CD4-positive, CD25-positive, alpha-beta regulatory T cell (primary cell): ENCODE results near the gene MAST1. TPM values are rescaled to one million over a fixed set of nuclear protein-coding genes. Genes with fewer than 3 reads are reported as not detected.

ENCODE experiments used
- ATAC-seq, 2 donors: fragments of 150-1000 bp; cut with Tn5 transposase; one replicate each; pipeline ENCODE4 v1.10.0; 2021; ENCODE audit warnings: low read depth in 2 of 2, moderate number of reproducible peaks in 2 of 2, moderate library complexity in 1 of 2
- DNase-seq, 3 donors: peaks; one replicate each; pipeline versions ENCODE4 v3.0.0 to v3.0.0-alpha.2; 2012 to 2022; ENCODE audit warnings: mixed read lengths in 1 of 3
- H3K27ac ChIP-seq: one replicate; pipeline ENCODE4 v1.7.0; 2013; ENCODE audit warnings: mild to moderate bottlenecking, low read length; ENCODE audit not compliant: insufficient read depth, poor library complexity, severe bottlenecking
- H3K27me3 ChIP-seq: one replicate; pipeline ENCODE4 v1.7.0; 2013; ENCODE audit warnings: low read length; ENCODE audit not compliant: control insufficient read depth, insufficient read depth
- H3K36me3 ChIP-seq: one replicate; pipeline ENCODE4 v1.7.0; 2013; ENCODE audit warnings: mild to moderate bottlenecking, low read length, moderate library complexity; ENCODE audit not compliant: control insufficient read depth, insufficient read depth
- H3K4me1 ChIP-seq: 2 replicates; pipeline ENCODE4 v1.7.0; 2013; ENCODE audit warnings: mild to moderate bottlenecking, low read length; ENCODE audit not compliant: insufficient read depth, control insufficient read depth, poor library complexity, severe bottlenecking
- H3K4me3 ChIP-seq: one replicate; pipeline ENCODE4 v1.7.0; 2013; ENCODE audit warnings: low read depth, mild to moderate bottlenecking, low read length, moderate library complexity
- H3K9me3 ChIP-seq, 2 experiments: 1 replicate in 1 of 2; 2 replicates in 1 of 2; pipeline ENCODE4 v1.7.0; 2013; ENCODE audit warnings: low read length in 2 of 2, mild to moderate bottlenecking in 1 of 2, moderate library complexity in 1 of 2; ENCODE audit not compliant: control insufficient read depth in 2 of 2
- H3K27ac Mint-ChIP-seq, 3 donors: one replicate each; pipeline ENCODE4 v1.8.0; 2020 to 2022; ENCODE audit warnings: mild to moderate bottlenecking in 3 of 3, mixed read lengths in 3 of 3, moderate library complexity in 2 of 3
- H3K27me3 Mint-ChIP-seq: one replicate; pipeline ENCODE4 v1.8.0; 2022; ENCODE audit warnings: mild to moderate bottlenecking, mixed read lengths
- H3K36me3 Mint-ChIP-seq: one replicate; pipeline ENCODE4 v1.8.0; 2020; ENCODE audit warnings: mixed read lengths
- H3K4me1 Mint-ChIP-seq, 4 donors: one replicate each; pipeline ENCODE4 v1.8.0; 2020 to 2022; ENCODE audit warnings: mixed read lengths in 4 of 4, mild to moderate bottlenecking in 1 of 4
- H3K4me3 Mint-ChIP-seq, 4 donors: one replicate each; pipeline ENCODE4 v1.8.0; 2020 to 2022; ENCODE audit warnings: mild to moderate bottlenecking in 4 of 4, mixed read lengths in 4 of 4, moderate library complexity in 3 of 4
- H3K9me3 Mint-ChIP-seq, 7 donors: one replicate each; pipeline ENCODE4 v1.8.0; 2020 to 2022; ENCODE audit warnings: mixed read lengths in 7 of 7, mild to moderate bottlenecking in 3 of 7, moderate library complexity in 2 of 7
- polyA plus RNA-seq, 4 donors: library from polyadenylated mRNA; unstranded; fragments of 300-500 nt; fragmentation: Illumina TruSeq; gene quantifications; one replicate each; pipeline ENCODE4 v1.2.3, GENCODE V29; 2021
- total RNA-seq: library from RNA; stranded (reverse); gene quantifications from one replicate; pipeline ENCODE4 v1.2.3, GENCODE V29; 2022

The MAST1 gene
- total and polyA plus RNA-seq, 5 donors from 2014 or later = 0.05 to 1.8 (median 0.73) TPM; not detected in 1

- Histone ChIP-seq H3K27me3 (no peaks in the 10 kb centered on the region), H3K36me3 (no peaks in the 10 kb centered on the region), H3K4me3 (no peak overlapping the region), H3K27ac (no peak overlapping the region), H3K4me1 (peaks cover 13% of the 10 kb centered on the region), H3K9me3 (no peaks in the 10 kb centered on the region)
- Mint-ChIP-seq H3K36me3 (no peaks in the 10 kb centered on the region), H3K9me3 (no peaks in the 10 kb centered on the region), H3K4me3 (peak overlapping the region in 2 of 4 donors; percentile 22 to 64), H3K27ac (peak overlapping the region in 1 of 3 donors; percentile 62), H3K4me1 (peaks cover 0 to 14% (median 3%) of the 10 kb centered on the region in 4 donors), H3K27me3 (peaks cover 22% of the 10 kb centered on the region)
- no peak for DNase-seq
- no peak for ATAC-seq
Observed at GRCh38 chr19:12865746-12866415, 27.6 kb downstream of the MAST1 start.

GRCh38 chr19:12866416-12867119 is 28.3 kb downstream of the MAST1 start:
- H3K27me3 ChIP-seq = no peaks in the 10 kb centered on the region
- Mint-ChIP-seq H3K36me3 (no peaks in the 10 kb centered on the region), H3K4me1 (peaks cover 0 to 14% (median 3%) of the 10 kb centered on the region in 4 donors), H3K9me3 (no peaks in the 10 kb centered on the region), H3K27ac (no peak overlapping the region), H3K27me3 (peaks cover 22% of the 10 kb centered on the region), H3K4me3 (peak overlapping the region in 3 of 4 donors; percentile 64 to 78 (median 77))
- ATAC-seq (no peak), DNase-seq (no peak)
- H3K4me3 ChIP-seq = no peak overlapping the region
- peaks cover 13% of the 10 kb centered on the region for H3K4me1 ChIP-seq
- H3K36me3 ChIP-seq = no peaks in the 10 kb centered on the region
- no peak overlapping the region for H3K27ac ChIP-seq
- no peaks in the 10 kb centered on the region for H3K9me3 ChIP-seq

GRCh38 chr19:12867120-12868099 is 29.1 kb downstream of the MAST1 start:
- Mint-ChIP-seq H3K36me3 (peaks cover 6% of the 10 kb centered on the region), H3K4me1 (peaks cover 0 to 18% (median 3%) of the 10 kb centered on the region in 4 donors), H3K27me3 (peaks cover 18% of the 10 kb centered on the region), H3K9me3 (peaks cover 0 to 3% (median 2%) of the 10 kb centered on the region in 7 donors), H3K4me3 (peak overlapping the region; percentile 64 to 78 (median 74)), H3K27ac (peak overlapping the region in 1 of 3 donors; percentile 55)
- ATAC-seq = peak; percentile 58 to 68
- no peaks in the 10 kb centered on the region for H3K36me3 ChIP-seq
- no peaks in the 10 kb centered on the region for H3K9me3 ChIP-seq
- no peaks in the 10 kb centered on the region for H3K27me3 ChIP-seq
- DNase-seq = peak; percentile 53 to 73 (median 60)
- H3K4me3 ChIP-seq = peak overlapping the region; percentile 37
- peaks cover 13% of the 10 kb centered on the region for H3K4me1 ChIP-seq
- H3K27ac ChIP-seq = no peak overlapping the region

GRCh38 chr19:12868540-12869112 is 30.3 kb downstream of the MAST1 start:
- Histone ChIP-seq H3K36me3 (no peaks in the 10 kb centered on the region), H3K4me1 (peaks cover 13% of the 10 kb centered on the region), H3K4me3 (no peak overlapping the region), H3K27ac (no peak overlapping the region), H3K27me3 (no peaks in the 10 kb centered on the region), H3K9me3 (no peaks in the 10 kb centered on the region)
- H3K27me3 Mint-ChIP-seq = peaks cover 14% of the 10 kb centered on the region
- ATAC-seq (no peak), DNase-seq (peak in 1 of 3 donors; percentile 31)
- H3K36me3 Mint-ChIP-seq = peaks cover 11% of the 10 kb centered on the region
- H3K9me3 Mint-ChIP-seq = peaks cover 0 to 5% (median 2%) of the 10 kb centered on the region in 7 donors
- peaks cover 0 to 20% (median 5%) of the 10 kb centered on the region in 4 donors for H3K4me1 Mint-ChIP-seq
- H3K27ac Mint-ChIP-seq = no peak overlapping the region
- H3K4me3 Mint-ChIP-seq = peak overlapping the region in 3 of 4 donors; percentile 58 to 69 (median 58)

- DNase-seq = no peak
- peak overlapping the region in 1 of 4 donors; percentile 83 for H3K4me3 Mint-ChIP-seq
- peaks cover 0 to 17% (median 4%) of the 10 kb centered on the region in 4 donors for H3K4me1 Mint-ChIP-seq
- H3K9me3 Mint-ChIP-seq = peaks cover 0 to 5% (median 2%) of the 10 kb centered on the region in 7 donors
- Histone ChIP-seq H3K27ac (no peak overlapping the region), H3K36me3 (peaks cover 6% of the 10 kb centered on the region), H3K4me3 (no peak overlapping the region), H3K4me1 (peaks cover 13% of the 10 kb centered on the region), H3K9me3 (no peaks in the 10 kb centered on the region), H3K27me3 (no peaks in the 10 kb centered on the region)
- no peak overlapping the region for H3K27ac Mint-ChIP-seq
- H3K27me3 Mint-ChIP-seq = peaks cover 7% of the 10 kb centered on the region
- peaks cover 16% of the 10 kb centered on the region for H3K36me3 Mint-ChIP-seq
- no peak for ATAC-seq
Observed at GRCh38 chr19:12871681-12872080, 33.4 kb downstream of the MAST1 start.

GRCh38 chr19:12872255-12872654 is 33.9 kb downstream of the MAST1 start:
- H3K36me3 ChIP-seq = peaks cover 10% of the 10 kb centered on the region
- no peak for DNase-seq
- Mint-ChIP-seq H3K36me3 (peaks cover 16% of the 10 kb centered on the region), H3K4me1 (peaks cover 0 to 16% (median 3%) of the 10 kb centered on the region in 4 donors), H3K27me3 (peaks cover 5% of the 10 kb centered on the region), H3K27ac (peak overlapping the region in 1 of 3 donors; percentile 78), H3K4me3 (peak overlapping the region in 2 of 4 donors; percentile 44 to 83), H3K9me3 (peaks cover 0 to 5% (median 2%) of the 10 kb centered on the region in 7 donors)
- no peaks in the 10 kb centered on the region for H3K27me3 ChIP-seq
- H3K9me3 ChIP-seq = no peaks in the 10 kb centered on the region
- H3K27ac ChIP-seq = no peak overlapping the region
- ATAC-seq = no peak
- no peak overlapping the region for H3K4me3 ChIP-seq
- H3K4me1 ChIP-seq = peaks cover 8% of the 10 kb centered on the region
